KMS-11 (cell line): ENCODE data around the gene TMEM145.

Experiments used
- H2AFZ ChIP-seq: fragments of 200-600 bp; sonication (generic); 2 replicates; pipeline ENCODE4 v1.6.1; 2016; ENCODE audit warnings: antibody characterized with exemption, mixed run types, low read depth
- H3K27ac ChIP-seq: fragments of 200-600 bp; sonication (generic); 2 replicates; pipeline ENCODE4 v1.6.1; 2016; ENCODE audit warnings: mild to moderate bottlenecking, mixed run types
- H3K27me3 ChIP-seq: fragments of 200-600 bp; sonication (generic); 2 replicates; pipeline ENCODE4 v1.6.1; 2017; ENCODE audit warnings: mild to moderate bottlenecking, low read depth, mixed run types, moderate library complexity; ENCODE audit not compliant: insufficient read depth
- H3K36me3 ChIP-seq: fragments of 200-600 bp; sonication (generic); 2 replicates; pipeline ENCODE4 v1.6.1; 2017; ENCODE audit warnings: mild to moderate bottlenecking, mixed run types; ENCODE audit not compliant: insufficient read depth
- H3K4me1 ChIP-seq: fragments of 200-600 bp; sonication (generic); 2 replicates; pipeline ENCODE4 v1.6.1; 2016; ENCODE audit warnings: mild to moderate bottlenecking, low read depth, mixed run types; ENCODE audit not compliant: poor library complexity, severe bottlenecking
- H3K4me2 ChIP-seq: fragments of 200-600 bp; sonication (generic); 2 replicates; pipeline ENCODE4 v1.7.0; 2016; ENCODE audit warnings: mild to moderate bottlenecking, mixed run types
- H3K4me3 ChIP-seq: fragments of 200-600 bp; sonication (generic); IDR thresholded peaks from 2 replicates; pipeline ENCODE4 v1.6.1; 2017; ENCODE audit warnings: low read depth, low read length, mixed read lengths; ENCODE audit not compliant: insufficient read depth
- H3K79me2 ChIP-seq: fragments of 200-600 bp; sonication (generic); 2 replicates; pipeline ENCODE4 v1.6.1; 2016; ENCODE audit warnings: low read depth, mixed run types; ENCODE audit not compliant: insufficient read depth
- H3K9ac ChIP-seq: fragments of 200-600 bp; sonication (generic); 2 replicates; pipeline ENCODE4 v1.6.1; 2016; ENCODE audit warnings: mild to moderate bottlenecking, mixed run types
- H4K20me1 ChIP-seq: fragments of 200-600 bp; sonication (generic); 2 replicates; pipeline ENCODE4 v1.6.1; 2016; ENCODE audit warnings: mild to moderate bottlenecking, mixed run types; ENCODE audit not compliant: insufficient read depth
- TF ChIP-seq, protein P1 (sequence below): fragments of 200-600 bp; sonication (generic); conservative IDR thresholded peaks from 2 replicates; pipeline ENCODE4 v1.6.1; 2017; ENCODE audit warnings: low read depth, mild to moderate bottlenecking, antibody characterized with exemption, low read length, moderate library complexity, mixed read lengths

TMEM145 gene

DNA sequence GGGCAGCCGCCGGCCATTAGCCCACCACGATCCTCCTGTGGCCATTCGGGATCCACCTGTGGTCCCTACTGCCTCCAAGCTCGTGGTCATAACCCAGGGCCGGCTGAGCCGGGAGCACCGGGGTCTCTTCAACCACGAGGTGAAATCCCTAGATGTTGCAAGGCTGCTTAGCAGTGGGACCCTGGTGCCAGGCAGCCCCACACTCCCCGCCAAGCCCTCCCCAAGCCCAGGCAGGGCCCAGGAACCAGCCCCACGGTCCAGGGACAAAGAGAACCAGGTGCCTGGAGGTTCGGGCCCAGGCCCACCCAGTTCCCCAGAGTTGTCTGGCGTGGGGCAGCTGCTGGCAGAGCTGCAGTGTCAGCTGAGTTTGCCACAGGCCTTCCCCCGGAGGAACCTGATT is 3.4 kb upstream of the TMEM145 start:
- Histone ChIP-seq H3K36me3 (no peaks in the 10 kb centered on the region), H2AFZ (no peak overlapping the region), H3K27ac (no peak overlapping the region), H3K79me2 (no peaks in the 10 kb centered on the region), H3K4me1 (peaks cover 5% of the 10 kb centered on the region), H3K4me3 (no peak overlapping the region), H4K20me1 (no peaks in the 10 kb centered on the region), H3K27me3 (peaks cover 38% of the 10 kb centered on the region), H3K4me2 (no peak overlapping the region), H3K9ac (no peak overlapping the region)
- TF ChIP-seq, protein P1, sequence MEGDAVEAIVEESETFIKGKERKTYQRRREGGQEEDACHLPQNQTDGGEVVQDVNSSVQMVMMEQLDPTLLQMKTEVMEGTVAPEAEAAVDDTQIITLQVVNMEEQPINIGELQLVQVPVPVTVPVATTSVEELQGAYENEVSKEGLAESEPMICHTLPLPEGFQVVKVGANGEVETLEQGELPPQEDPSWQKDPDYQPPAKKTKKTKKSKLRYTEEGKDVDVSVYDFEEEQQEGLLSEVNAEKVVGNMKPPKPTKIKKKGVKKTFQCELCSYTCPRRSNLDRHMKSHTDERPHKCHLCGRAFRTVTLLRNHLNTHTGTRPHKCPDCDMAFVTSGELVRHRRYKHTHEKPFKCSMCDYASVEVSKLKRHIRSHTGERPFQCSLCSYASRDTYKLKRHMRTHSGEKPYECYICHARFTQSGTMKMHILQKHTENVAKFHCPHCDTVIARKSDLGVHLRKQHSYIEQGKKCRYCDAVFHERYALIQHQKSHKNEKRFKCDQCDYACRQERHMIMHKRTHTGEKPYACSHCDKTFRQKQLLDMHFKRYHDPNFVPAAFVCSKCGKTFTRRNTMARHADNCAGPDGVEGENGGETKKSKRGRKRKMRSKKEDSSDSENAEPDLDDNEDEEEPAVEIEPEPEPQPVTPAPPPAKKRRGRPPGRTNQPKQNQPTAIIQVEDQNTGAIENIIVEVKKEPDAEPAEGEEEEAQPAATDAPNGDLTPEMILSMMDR, result no peak

- Histone ChIP-seq H2AFZ (no peak overlapping the region), H3K27ac (no peak overlapping the region), H3K4me1 (peaks cover 5% of the 10 kb centered on the region), H3K9ac (no peak overlapping the region), H3K4me3 (no peak overlapping the region), H4K20me1 (no peaks in the 10 kb centered on the region), H3K79me2 (no peaks in the 10 kb centered on the region), H3K4me2 (no peak overlapping the region), H3K36me3 (no peaks in the 10 kb centered on the region), H3K27me3 (peaks cover 54% of the 10 kb centered on the region)
- TF ChIP-seq, protein P1, result no peak
These were observed 1.5 kb upstream of the TMEM145 start for GRCh38 chr19:42311657-42312056.

DNA sequence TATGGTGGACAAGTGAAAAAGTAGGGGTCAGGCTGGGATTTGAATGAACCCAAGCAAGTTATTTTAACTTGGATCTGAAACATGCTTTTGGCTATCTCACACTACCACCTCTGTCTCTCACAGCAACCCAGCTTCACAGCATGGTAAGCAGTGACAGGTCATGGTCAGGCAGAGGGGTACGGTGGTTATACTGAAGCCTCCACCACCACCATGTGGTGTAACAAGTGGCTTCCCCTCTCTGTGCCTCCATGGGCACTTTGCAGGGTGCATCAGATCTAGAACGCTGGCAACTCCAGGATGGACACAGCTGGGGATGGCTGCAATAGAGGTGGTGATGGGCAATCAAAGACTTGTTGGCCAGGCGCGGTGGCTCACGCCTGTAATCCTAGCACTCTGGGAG is 739 bp upstream of the TMEM145 start:
- peaks cover 5% of the 10 kb centered on the region for H3K4me1 ChIP-seq
- H3K27me3 ChIP-seq, result peaks cover 59% of the 10 kb centered on the region
- H3K4me3 ChIP-seq, result no peak overlapping the region
- H3K9ac ChIP-seq, result no peak overlapping the region
- no peak overlapping the region for H2AFZ ChIP-seq
- peak overlapping the region; percentile 97; the same call in 1 of the 2 replicates for H3K4me2 ChIP-seq
- H4K20me1 ChIP-seq, result no peaks in the 10 kb centered on the region
- H3K79me2 ChIP-seq, result no peaks in the 10 kb centered on the region
- TF ChIP-seq, protein P1, result no peak
- no peak overlapping the region for H3K27ac ChIP-seq
- H3K36me3 ChIP-seq, result no peaks in the 10 kb centered on the region

- peaks cover 70% of the 10 kb centered on the region for H3K27me3 ChIP-seq
These were observed 989 bp downstream of the TMEM145 start for GRCh38 chr19:42313840-42314755.

More at GRCh38 chr19:42313840-42314755, 989 bp downstream of the TMEM145 start:
- H3K79me2 ChIP-seq, result no peaks in the 10 kb centered on the region
- peaks cover 5% of the 10 kb centered on the region for H3K4me1 ChIP-seq
- H3K27ac ChIP-seq, result no peak overlapping the region
- H3K36me3 ChIP-seq, result no peaks in the 10 kb centered on the region
- H4K20me1 ChIP-seq, result no peaks in the 10 kb centered on the region
- H3K4me3 ChIP-seq, result no peak overlapping the region
- H2AFZ ChIP-seq, result no peak overlapping the region; the same call in 1 of the 2 replicates
- H3K9ac ChIP-seq, result no peak overlapping the region
- peak overlapping the region; percentile 97; the same call in 1 of the 2 replicates for H3K4me2 ChIP-seq
- TF ChIP-seq, protein P1, result 0 out of 2 replicates have a peak, but pooled peaks have one; percentile 23
